Hepatic stellate cell (primary cell): ENCODE data around the gene DCST2.

Experiments used
- DNase-seq: peaks from one replicate; pipeline ENCODE4 v3.0.0; 2011; ENCODE audit warnings: low spot score

The DCST2 gene

DNA sequence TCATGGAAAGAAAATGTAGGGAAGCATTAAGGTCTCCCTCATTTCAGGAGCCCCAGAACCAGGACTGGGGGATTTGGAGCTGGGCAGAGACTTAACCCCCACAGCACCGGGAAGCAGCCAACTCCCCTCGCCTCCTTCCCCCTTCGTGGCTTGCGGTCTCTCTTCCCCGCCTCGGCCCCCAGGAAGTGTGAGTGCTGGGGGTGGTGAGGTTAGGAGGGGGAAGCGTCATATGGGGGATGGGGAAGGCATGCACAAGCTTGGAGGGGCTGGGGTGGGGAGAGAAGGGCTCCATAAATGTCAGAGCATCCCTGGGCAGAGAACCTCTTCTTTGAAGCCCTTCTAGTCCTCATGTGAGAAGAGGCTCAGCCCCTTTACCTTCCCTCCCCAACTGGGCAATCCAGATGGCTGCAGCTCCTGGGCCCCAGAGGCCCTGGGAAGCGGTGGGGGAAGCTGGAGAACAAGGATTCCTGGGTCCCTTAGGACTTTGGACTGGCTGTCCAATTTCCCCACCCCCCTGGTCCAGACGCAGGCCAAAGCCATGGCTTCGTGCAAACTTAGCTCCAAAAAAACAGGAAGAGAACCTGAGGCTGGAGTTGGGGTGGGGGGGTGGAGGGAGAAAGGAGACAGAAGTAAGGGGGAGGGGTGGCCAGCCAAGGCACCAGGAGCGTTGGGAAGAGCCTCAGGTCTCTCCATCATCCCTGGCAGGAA lies 23.2 kb downstream of the DCST2 start:
- DNase-seq: no peak

DNA sequence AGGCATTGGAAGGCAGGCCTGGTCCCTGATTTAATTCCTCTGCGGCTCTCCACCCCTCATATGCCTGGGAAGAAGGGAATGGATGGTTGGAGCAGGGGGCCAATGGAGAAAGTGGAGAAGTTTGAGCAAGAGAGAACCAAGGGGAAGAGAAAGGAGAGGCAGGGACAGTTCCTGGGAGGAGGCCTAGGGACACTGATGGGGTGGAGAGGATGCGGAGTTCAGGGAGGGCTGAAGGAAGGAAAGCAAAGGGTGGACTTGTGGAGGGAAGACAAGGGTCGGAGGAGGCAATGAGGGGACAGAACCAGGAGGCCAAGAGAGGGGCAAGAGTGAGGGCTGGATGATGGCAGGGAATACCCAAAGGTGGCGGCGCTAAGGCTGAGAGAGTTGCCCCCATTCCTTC lies 23.8 kb downstream of the DCST2 start:
- DNase-seq: no peak

DNA sequence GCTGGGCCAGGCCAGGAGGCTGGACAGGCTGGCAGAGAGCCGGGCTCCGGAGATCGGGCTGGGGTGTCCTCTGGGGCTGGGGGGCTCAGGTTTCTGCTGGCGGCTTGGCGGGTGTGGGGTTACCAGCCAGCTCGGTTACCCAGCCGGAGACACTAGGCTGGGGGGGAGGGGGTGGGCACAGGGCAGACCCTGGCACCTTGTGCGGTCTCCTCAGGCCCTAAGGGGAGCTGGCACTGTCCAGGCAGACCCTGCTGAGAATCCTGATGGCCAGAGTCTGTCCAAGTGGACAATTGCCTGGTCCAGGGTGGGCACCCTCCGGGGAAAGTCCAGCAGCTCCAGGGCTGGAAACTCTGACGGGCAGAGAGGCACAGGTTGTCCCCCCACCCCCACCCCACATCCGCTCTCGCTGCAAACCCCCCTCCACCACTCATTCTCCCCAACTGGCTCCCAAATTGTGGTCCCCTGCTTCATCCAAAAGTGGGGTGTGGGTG lies 24.3 kb downstream of the DCST2 start:
- no peak for DNase-seq

DNA sequence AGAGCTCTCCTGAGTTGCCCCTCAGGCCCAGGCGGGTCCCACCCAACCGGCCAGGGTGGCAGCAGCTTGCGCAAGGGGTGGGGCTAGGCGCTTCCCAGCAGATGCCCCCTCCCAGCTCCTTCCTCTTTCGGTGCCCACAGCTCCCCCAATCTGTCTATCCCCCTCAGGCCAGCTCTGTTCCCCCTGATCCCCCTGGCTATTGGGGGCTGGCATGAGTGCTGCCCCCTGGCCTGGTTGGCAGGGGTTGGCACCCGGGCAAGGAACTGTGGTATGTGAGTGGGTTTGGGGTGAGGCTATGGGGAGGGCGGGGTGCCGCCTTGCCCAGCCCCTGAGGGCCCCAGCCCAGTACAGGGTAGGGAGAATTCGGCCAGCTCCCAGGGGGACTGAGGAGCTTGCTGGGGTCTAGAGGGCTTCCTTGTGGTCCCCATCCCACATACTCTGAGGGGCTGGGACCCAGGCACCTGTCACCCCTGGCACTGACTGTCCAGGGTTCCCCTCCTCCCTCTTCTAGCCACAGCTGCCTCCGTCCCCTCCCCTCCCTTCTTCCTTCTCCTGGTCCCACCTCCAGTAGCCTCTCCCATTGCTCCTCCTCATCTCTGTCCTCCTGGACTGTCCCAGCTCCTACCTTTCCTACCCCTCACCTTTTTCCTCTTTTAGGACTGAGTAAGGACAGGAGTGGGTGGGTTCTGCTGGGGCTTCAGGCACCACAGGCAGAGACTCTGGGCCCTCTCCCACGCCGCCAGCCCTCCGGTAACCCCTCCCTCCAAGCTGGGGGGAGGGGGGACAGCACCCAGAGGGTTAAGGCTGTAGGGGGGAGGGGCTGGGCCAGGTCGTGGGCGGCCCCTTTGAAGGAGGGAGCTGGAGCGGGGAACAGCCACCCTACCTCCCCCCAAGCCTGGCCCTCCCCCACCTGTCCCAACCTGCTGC lies 25.3 kb downstream of the DCST2 start:
- no peak for DNase-seq

DNA sequence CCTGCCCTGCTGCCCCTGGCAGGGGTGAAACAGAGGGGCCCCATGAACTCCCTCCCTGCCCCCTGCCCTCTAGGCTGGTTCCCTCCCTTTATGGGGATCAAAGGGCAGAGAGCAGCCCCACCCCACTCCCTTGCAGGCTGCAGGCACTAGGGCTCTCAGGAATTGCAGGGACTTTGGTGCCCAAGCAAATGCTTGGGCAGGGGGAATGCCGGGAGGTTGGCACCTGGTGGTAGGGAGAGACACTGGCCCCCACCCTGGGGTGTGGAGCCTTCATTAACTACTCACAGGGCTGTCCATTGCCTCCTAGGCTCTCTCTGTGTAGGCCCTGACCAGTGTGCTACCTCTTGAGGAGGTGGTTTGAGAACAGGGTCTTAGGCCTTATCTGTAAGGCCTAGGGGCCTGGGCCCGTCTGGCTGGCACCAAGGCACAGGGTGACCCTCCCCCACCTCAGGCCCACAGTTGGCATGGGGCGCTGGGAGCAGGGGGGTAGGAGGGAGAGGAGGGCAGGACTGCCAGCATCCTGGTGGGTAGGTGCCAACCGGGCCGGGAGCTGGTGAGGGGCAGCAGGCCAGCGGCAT lies 26.2 kb downstream of the DCST2 start:
- no peak for DNase-seq

DNA sequence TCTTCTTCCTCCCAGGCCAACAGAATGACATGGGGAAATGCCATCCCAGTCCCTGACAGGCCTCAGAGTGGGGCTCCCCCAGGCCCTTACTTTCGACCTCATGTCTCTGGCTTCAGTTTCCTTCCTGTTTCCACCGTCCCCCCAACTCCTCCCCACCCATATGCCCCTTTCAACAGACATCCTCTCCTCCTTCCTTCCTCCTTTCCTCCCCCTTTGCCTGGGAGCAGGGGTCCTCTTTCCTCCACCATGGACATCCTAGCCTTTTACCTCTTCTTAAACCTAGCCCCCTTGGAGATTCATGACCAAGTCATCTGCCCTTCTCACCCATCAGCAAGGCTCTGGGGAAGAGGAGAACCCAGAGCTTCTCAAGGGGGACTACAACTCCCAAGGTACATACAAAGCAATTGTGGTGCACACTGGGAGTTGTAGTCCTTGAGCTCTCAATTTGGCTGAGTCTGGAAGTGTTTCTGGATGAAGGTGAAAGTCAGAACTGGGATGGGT lies 26.9 kb downstream of the DCST2 start:
- peak; percentile 49 for DNase-seq

DNA sequence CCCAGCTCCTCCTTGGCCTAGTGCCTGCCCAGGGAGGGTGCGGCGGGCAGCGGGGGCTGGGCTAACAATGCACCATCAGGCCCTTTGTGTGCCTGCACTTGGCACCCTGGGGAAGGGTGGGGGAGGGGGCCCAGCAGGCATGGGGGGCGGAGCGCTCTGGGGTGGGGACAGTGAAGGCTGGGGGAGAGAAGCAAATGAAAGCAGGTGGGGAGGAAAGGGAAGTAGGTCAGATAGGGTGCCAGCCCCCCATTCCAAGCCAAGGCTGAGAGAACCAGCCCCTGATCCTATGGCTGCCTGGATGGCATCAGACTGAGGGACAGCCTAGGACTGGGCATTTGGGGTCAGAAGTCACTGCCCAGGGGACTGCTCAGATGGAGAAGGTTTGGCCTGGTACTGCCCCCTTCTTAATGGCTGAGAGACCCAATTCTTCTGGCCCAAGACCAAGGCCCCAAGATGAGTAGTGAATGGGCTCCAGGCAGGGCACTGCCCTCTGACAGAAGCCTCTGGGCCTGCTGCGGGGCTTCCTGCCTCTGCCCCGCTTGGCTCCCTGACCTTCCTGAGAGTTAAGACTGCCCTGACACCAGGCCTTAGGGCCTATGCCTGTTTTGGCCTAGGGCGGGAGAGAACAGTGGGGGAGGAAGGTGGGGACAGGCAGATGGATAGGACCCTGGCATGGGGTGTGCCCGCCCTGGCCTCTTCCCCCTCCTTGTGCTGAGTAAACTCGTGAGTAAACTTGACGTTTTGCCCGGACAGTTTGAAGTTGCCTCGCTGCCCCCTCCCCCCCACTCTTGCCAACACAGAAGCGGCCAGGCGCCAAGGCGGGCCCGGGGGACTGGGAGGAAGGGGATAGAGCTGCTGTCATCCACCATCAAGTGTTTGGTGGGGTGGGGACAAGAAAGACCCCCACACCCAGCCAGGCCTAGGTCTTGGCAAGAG lies 28.2 kb downstream of the DCST2 start:
- no peak for DNase-seq

DNA sequence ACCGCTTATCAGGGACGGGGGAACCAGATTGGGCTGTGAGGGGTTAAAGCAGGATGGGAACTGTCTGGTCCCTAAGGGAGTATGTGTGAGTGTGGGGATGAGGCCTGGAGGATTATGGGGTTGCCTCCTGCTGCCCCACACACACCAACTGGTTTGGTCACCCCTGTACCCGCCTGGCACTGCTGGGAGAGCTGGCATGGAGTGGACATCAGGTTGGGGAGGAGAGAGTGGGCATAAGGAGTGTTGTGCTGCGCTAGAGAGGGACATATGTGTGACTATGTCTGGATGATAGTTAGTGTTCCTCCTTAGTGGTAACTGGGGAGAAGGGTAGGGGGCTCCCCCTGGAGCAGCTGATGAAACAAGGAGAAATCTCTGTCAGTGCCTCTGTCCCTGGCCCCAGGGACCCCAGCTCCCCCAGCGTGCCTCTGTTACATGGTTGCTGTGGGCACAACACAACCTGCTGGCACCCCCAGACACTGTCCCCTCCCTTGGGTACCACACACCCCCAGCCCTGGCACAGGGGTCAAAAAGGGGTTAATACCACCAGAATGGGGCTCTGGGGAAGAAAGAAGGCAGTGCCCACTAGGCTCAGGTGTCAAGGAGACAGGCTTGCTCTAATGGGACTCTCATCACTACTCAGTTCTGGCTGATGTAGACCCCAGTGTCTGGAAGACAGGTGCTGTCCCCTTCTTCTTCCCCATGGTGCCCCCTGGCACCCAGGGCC lies 29.1 kb downstream of the DCST2 start:
- DNase-seq: no peak

DNA sequence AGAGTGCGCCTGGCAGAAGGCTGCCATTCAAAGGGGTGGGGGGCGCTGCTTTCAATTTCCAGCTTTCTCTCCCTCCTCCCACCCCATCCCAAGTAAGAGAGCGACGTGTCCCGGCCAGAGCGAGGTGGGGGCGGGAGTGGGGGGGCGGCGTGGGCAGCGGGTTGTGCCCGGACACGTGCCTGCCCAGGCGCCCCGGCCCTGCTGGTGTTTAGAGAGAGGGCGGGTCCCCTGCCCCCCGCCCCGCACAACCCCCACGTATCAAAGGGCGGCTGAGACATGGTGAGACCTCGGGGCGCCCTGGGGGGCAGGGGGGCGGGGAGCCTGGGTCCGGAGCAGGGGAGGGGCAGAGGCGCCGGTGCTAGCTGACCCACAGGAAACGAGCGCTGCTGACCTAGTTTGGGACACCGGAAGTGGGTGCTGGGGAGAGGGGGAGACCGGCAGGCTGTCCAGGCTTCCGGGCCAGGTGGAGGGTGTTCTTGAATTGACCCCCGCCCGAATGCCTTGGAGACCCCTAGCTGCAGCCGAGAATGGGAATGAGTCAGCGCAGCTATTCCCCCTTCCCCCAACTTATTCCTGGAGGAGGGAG lies 29.7 kb downstream of the DCST2 start:
- DNase-seq: peak; percentile 63

DNA sequence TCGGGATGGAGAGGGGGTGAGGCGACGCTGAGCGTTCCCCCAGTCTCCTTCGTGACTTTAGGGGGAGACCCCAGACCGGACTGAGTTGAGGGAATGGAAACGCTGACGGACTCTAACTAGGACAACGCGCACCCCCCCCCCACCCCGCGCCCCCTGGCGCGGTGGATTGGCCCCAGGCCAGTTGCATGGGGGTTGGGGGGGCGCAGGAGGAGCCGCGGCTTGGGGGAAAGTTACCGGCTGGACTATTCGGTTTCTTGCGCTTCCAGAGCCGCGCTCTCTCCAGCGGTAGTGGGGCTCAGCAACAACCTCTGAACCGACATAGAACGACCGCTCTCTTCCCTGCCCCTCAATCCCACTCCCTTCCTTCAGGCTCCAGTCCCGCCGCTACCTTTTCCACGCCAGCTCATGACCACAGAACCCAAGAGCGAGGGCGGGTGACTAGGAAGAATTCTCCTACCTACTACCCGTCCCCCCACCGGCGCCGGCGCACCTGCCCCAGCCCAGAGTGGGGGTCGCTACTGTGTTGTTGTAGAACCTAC lies 30.3 kb downstream of the DCST2 start:
- DNase-seq: no peak

DNA sequence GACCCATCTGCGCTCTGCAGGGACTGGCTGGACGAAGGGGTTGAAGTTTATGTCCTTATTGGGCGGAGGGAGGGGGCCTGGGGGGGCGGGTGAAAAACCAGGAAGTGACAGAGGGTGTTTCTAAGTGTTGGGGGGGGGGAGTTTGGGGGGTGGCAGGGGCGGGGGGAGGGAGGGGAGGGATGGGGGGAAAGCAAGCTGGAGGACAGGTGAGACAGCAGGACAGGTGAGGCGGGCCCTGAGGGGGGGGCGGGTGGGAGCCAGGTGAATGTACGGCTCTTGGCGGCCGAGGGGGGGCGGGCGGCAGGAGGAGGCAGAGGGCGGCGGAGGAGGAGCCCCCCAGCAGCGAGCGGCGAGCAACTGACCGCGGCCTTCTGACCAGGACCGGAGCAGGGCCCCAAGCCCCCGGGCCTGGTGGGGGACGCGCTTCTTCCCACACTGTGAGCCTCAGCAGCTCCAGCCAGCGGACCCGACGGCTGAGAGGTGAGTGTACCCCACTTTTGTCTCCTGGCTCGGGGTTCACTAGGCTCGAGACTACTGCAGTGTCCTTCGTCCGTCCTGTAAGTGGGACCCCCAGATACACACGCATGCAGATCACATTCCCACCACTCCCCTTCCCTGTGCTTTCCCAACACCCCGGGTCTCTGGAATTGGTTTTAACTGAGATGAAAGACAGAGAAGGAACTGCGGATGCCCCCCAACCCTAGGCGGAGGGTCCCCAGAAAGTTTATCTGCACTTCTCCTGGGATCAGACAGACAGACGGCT lies 30.9 kb downstream of the DCST2 start, which contains the start of gene ZBTB7B:
Gene ZBTB7B (plus strand): TSS at position 339 of the 763 bp plus-strand sequence. CDS start 11,859 bp downstream, outside the sequence.
- DNase-seq: peak; percentile 81

DNA sequence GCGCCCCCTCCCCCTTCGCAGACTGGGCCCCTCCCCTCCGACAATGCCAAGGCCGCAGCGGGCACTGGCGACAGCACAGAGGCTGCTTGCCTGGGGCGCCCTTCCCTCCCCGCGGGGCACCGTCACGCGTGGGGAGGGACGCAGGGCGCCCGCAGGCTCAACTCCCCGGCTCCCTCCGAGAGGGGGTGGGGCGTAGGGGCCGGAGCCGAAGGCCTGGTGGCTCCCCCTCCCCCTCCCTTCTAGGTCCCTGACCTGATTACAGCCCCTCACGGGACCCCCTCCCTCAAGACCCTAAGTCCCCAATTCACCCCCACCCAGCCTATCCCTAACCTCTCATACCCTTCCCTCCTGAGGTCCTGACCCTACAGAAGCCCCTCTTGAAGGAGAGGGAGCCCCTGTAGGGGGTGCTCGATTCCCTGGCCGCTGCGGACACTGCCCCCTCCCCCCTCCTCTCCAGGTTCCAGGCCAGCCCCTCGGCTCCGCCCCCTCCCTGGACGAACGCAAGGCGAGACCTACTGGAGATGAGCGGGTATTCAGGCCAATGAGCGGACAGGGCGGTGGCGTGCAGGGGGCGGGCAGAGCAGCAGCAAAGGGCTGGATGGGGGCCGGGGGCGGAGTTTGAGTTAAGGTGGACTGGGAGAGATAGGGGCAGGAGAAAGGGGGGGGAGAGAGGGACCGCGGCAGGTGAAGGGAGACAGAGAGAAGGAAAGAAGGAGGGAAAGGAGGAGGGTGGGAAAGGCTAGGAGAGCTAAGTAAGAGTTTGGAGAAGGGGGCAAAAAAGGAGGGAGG lies 31.7 kb downstream of the DCST2 start:
- DNase-seq: peak; percentile 100

DNA sequence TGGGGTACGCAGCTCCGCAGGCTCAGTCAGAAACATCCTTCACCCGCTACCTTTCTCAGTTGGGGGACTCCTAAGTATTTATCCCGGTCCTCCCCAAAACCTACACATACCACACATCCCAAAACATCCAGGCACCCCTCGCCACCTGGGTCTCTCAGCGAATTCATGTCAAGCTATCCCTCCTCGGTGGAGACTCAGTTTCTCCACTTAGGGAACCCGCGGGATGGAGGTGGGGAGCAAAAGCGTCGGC lies 32.2 kb downstream of the DCST2 start:
- DNase-seq: peak; percentile 32

DNA sequence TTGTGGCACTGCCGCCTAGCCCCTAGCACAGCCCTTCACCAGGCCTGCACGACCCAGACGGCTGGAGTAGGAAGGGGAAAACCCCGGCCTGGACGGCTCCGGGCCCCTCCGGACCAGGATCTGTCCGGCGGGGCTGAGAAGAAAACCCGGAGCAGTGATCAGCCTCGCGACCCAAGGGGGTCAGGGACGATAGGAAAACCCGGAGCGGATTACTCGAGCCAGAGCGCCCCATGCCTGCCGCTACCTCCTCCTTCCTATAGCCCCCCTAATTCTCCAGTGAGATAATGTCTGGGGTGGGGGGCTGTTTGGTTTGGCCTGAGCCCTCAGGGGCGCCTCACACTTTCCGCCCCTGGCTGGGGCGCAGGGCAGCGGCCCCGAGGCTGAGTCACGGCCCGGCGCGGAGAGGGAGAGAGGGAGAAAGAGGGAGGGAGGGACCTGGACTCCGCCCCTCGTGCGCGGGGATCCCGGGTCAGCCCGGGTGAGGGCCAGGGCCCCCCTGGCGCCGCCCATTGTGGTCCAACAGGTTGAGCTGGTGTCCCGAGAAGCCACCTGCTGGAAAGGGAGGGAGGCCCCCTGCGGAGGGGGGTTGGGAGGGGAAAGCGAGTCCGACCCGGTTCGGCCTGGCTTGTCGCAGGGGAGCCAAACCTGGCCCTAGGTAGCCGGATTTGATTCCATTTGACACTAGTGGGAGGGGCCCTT lies 32.7 kb downstream of the DCST2 start:
- DNase-seq: peak; percentile 94

DNA sequence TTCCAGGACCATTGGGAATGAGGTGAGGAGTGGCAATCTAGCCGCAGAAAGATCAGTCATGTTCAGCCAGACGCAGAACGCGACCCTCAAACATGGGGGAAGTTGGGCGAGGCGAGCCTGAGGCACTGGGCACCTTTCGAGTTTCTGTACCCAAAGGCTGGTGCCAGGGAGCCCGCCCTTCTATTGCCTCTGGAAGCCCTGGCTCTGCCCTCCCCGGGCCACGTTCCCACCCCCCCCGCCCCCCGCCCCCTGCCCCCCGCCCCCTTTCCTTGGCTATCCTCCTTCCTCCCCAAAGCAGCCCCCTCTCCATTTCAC lies 33.2 kb downstream of the DCST2 start:
- DNase-seq: no peak

DNA sequence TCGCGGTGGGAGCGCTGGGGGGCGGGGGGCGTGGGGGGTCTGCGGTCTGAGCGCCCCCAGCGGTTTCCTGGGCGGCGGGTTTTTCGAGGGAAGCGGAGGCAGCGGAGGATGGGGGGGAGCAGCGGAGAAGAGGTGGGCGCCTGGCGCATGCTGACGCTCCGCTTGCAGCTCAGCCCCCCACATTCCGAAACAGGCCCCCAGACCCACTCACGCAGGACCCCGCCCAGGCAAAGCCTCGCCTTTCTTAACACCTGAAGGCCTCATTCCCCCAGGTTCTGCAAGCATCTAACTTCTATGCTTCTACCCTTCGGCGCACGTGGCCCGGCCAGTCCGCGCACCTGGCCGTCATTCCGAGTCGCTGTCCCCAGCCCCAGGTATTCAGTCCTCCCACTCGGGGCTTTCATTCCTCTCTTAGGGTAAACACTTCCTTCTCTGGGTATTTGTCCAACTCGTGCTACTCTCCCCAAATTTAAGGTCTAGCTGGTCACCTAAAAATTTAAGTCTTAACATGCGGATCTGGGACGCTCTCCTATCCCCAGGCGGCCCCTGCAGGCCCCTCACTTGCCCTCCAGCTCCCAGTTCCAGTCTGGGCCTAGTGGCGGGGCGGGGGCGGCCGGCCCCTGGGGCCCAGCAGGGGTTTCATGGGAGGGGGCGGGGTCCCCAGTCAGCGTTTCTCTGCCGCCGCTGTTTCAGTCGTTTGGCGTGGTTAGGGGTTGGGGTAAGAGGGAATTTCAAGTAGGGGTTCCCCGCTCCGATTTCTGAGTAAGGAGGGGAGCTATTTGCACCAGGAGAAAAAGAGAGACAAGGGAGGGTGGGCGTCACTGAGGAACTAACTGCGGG lies 33.8 kb downstream of the DCST2 start:
- no peak for DNase-seq

DNA sequence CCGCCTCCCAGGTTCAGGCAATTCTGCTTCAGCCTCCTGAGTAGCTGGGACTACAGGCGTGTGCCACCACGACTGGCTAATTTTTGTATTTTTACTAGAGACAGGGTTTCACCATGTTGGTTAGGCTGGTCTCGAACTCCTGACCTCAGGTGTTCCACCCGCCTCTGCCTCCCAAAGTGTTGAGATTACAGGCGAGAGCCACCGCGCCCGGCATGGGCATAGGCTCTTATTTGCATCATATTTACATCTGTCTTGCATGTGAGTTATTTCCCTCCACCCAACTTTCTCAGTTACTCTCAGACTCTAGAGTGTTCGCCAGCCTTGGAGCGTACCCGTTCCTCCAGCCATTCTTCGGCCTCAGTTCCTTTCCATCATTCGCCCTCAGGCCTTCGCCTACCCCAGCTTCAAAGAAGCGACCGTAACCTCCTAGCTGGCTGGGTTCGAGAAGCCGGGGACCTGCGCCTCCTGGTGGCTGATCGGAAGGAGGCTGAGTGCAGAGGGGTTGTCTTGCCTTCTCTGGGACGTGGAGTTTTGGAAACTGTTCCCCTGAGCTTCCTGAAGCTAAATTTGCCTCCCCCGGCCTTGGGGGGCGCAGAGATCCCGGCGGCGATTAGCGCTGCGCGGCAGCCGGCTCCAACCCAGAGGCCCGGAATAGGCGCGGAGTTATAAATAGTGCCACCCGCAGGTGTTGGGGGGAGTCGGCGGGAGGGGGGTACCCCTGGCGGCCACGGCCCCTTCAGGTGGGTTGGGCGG lies 34.6 kb downstream of the DCST2 start:
- peak; percentile 87 for DNase-seq
